ENCODE results near the gene CFAP57. TPM values are rescaled to one million over a fixed set of nuclear protein-coding genes. Genes with fewer than 3 reads are reported as not detected.

The CFAP57 gene
- total and polyA plus RNA-seq, 9 of the 15 experiments (the other 6 are each of a cell fraction or from before 2014, with no cell fraction given): 0.04 to 0.22 (median 0.07) TPM; not detected in 3

GRCh38 chr1:43272161-43272560 lies 100.0 kb downstream of the CFAP57 start:
- BruUV-seq (replicated peaks): no TSS peak
- CTCF ChIA-PET (ENCODE audit: low intra/inter-chr PET ratio): no interaction called here
- no peaks in the 10 kb centered on the region for H3K79me2 ChIP-seq (ENCODE audit: control insufficient read depth, insufficient read depth, low read length)
- FAIRE-seq: no peak
- no peaks in the 10 kb centered on the region for H4K20me1 ChIP-seq (replicated peaks; ENCODE audit: control insufficient read depth, insufficient read depth, low read length)
- intact Hi-C loops (cut with micrococcal nuclease) (no loop called here), in situ Hi-C loops (cut with MboI) (no loop called here)
- 8% methylated on average over 9 of the region's 9 CpGs for WGBS (ENCODE audit: insufficient coverage, low coverage, missing lambda C conversion rate)
- H3K4me2 ChIP-seq (ENCODE audit: insufficient read depth, low read length): no peak overlapping the region
- H3K4me1 ChIP-seq (replicated peaks in 1 of 2; ENCODE audit: control insufficient read depth in 2 of 2, insufficient read depth in 2 of 2, low read length in 2 of 2): peaks cover 16 to 19% of the 10 kb centered on the region in 2 experiments; a peak in 4 of 5 replicates
- H3K27me3 ChIP-seq (ENCODE audit: control insufficient read depth in 2 of 2, insufficient read depth in 2 of 2, low read length in 2 of 2): peaks cover 36 to 77% of the 10 kb centered on the region in 2 experiments
- H3K4me3 ChIP-seq: no peak overlapping the region
- H2AFZ ChIP-seq (ENCODE audit: low read depth, low read length): no peak overlapping the region
- no peaks in the 10 kb centered on the region for H3K36me3 ChIP-seq (ENCODE audit: control insufficient read depth, insufficient read depth, low read length)
- POLR2A ChIA-PET: interaction anchor here (0.6 to 1.1 kb wide), 2 partner anchors 11 to 14 kb away, joined by 3 to 5 read pairs; no protein-coding TSS in a partner anchor
- H3K9ac ChIP-seq (ENCODE audit: insufficient read depth in 1 of 2, low read depth in 2 of 2, low read length in 2 of 2): no peak overlapping the region
- no peaks in the 10 kb centered on the region for H3K9me1 ChIP-seq (ENCODE audit: control insufficient read depth, insufficient read depth, low read length)
- H3K9me3 ChIP-seq (replicated peaks; ENCODE audit: control insufficient read depth, insufficient read depth, low read depth, low read length): no peaks in the 10 kb centered on the region
- no peak overlapping the region for H3K27ac ChIP-seq (ENCODE audit: extremely low read depth, low read depth, low read length)
- ATAC-seq: no peak
- DNase-seq (ENCODE audit: extremely low read depth in 1 of 4, low spot score in 3 of 4): no peak
- no peak for TF ChIP-seq SIN3B (IDR thresholded peaks at IDR 0.05; ENCODE audit: low read depth)
- TF ChIP-seq CTCFL (IDR thresholded peaks at IDR 0.05; ENCODE audit: borderline replicate concordance, insufficient read depth, low read depth, low read length, poor library complexity, severe bottlenecking): no peak
- no peak for TF ChIP-seq DMBX1 (CRISPR knock-in tag; IDR thresholded peaks at IDR 0.05; ENCODE audit: borderline replicate concordance)
- no peak for TF ChIP-seq CLOCK (CRISPR knock-in tag; IDR thresholded peaks at IDR 0.05; ENCODE audit: borderline replicate concordance)
- TF ChIP-seq KHSRP (IDR thresholded peaks at IDR 0.05): no peak
- TF ChIP-seq RBM17 (IDR thresholded peaks at IDR 0.05; ENCODE audit: borderline replicate concordance, low read depth, low read length): no peak
- no peak for TF ChIP-seq ZBTB43 (CRISPR knock-in tag; IDR thresholded peaks at IDR 0.05)
- TF ChIP-seq TAF15 (IDR thresholded peaks at IDR 0.05; ENCODE audit: low read depth, low read length): no peak
- no peak for TF ChIP-seq ELF4 (CRISPR knock-in tag; IDR thresholded peaks at IDR 0.05)
- TF ChIP-seq JUN (IDR thresholded peaks at IDR 0.05; ENCODE audit: borderline replicate concordance, low read depth, low read length): no peak
- TF ChIP-seq JUN (CRISPR knock-in tag; IDR thresholded peaks at IDR 0.05; ENCODE audit: borderline replicate concordance): no peak
- no peak for TF ChIP-seq EP400 (IDR thresholded peaks at IDR 0.05)
- TF ChIP-seq FOXO4 (CRISPR knock-in tag; IDR thresholded peaks at IDR 0.05): no peak
- no peak for TF ChIP-seq ZKSCAN8 (CRISPR knock-in tag; IDR thresholded peaks at IDR 0.05)
- no peak for TF ChIP-seq PHTF2 (CRISPR knock-in tag; IDR thresholded peaks at IDR 0.05)
- no peak for TF ChIP-seq NFIX (CRISPR knock-in tag; IDR thresholded peaks at IDR 0.05; ENCODE audit: low read depth)

Measured in K562 (cell line).